ENCODE data around the gene CTNNA2. TPM values are rescaled to one million over a fixed set of nuclear protein-coding genes. Genes with fewer than 3 reads are reported as not detected.

Gene CTNNA2
- total RNA-seq, 1 experiment from 2014 or later = 5.5 TPM

DNA sequence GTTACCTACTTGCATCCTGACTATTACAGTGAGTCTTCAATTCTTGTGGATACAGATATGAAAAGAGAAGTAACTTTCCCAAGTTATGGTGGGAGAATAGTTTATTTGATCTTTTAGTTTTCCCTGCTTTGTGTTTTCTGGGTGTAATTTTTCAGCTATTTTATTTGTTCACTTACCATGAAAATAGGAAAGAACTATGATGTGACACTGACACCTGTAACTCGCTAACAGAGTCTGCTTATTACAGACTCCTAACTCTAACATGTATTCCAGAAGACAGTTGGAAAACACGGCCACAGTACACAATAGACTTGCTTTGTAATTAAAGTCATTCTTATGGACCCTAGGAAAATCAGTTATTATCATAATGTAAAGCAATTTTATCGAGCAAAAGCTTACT lies 468.5 kb downstream of the CTNNA2 start:
- H2BK120ac ChIP-seq (ENCODE audit: low read depth, low read length, poor library complexity, severe bottlenecking) = no peak overlapping the region
- no peak overlapping the region for H2AK5ac ChIP-seq (ENCODE audit: insufficient read length, low read length)
- H3K23me2 ChIP-seq (ENCODE audit: insufficient read length, low read depth, low read length, poor library complexity, severe bottlenecking) = no peaks in the 10 kb centered on the region
- no peak overlapping the region for H2BK5ac ChIP-seq (ENCODE audit: insufficient read length, low read length)
- Mint-ChIP-seq H3K4me1 (peaks cover 35 to 36% of the 10 kb centered on the region in 2 experiments), H3K9me3 (no peaks in the 10 kb centered on the region), H3K36me3 (ENCODE audit: insufficient read depth in 1 of 3, low read depth in 3 of 3) (no peaks in the 10 kb centered on the region), H3K27ac (no peak overlapping the region), H3K27me3 (ENCODE audit: low read depth) (no peaks in the 10 kb centered on the region), H3K4me3 (no peak overlapping the region)
- H4K5ac ChIP-seq (ENCODE audit: insufficient read length, low read depth, low read length) = no peak overlapping the region
- WGBS (ENCODE audit: extremely low coverage, insufficient read length, low lambda C conversion rate) = no CpG with 5 or more reads among the region's 3 CpGs
- H4K91ac ChIP-seq (ENCODE audit: insufficient read length, low read depth, low read length) = no peak overlapping the region
- no peaks in the 10 kb centered on the region for H4K20me1 ChIP-seq (ENCODE audit: control insufficient read depth, insufficient read depth, insufficient read length)
- no peak overlapping the region for H3K23ac ChIP-seq (ENCODE audit: insufficient read length, low read depth, low read length)
- no peak overlapping the region for H4K8ac ChIP-seq (replicated peaks; ENCODE audit: insufficient read length, low read depth, low read length)
- H3K79me1 ChIP-seq (ENCODE audit: insufficient read depth, low read depth, low read length, poor library complexity, severe bottlenecking) = no peaks in the 10 kb centered on the region
- no peak overlapping the region for H3K27ac ChIP-seq (ENCODE audit: insufficient read length, low read depth, low read length)
- H2BK12ac ChIP-seq (ENCODE audit: insufficient read length, low read depth, low read length) = no peak overlapping the region
- no peak overlapping the region for H3T11ph ChIP-seq (ENCODE audit: low read length)
- TF ChIP-seq CTCF (conservative IDR thresholded peaks at IDR 0.05) = no peak
- H3K14ac ChIP-seq (ENCODE audit: insufficient read depth, low read length) = no peak overlapping the region
- DNase-seq = no peak
- H3K9ac ChIP-seq (ENCODE audit: extremely low read depth, insufficient read length, low read length) = no peak overlapping the region
- no peak overlapping the region for H3K18ac ChIP-seq (ENCODE audit: insufficient read length, low read depth, low read length)
- no peak overlapping the region for H2AFZ ChIP-seq (ENCODE audit: low read length)
- H3K27me3 ChIP-seq (ENCODE audit: insufficient read depth, low read length) = no peaks in the 10 kb centered on the region
- H3K56ac ChIP-seq (ENCODE audit: insufficient read length, low read depth, low read length) = no peak overlapping the region
- H3K9me3 ChIP-seq (ENCODE audit: control insufficient read depth, low read depth, low read length) = no peaks in the 10 kb centered on the region
- no peak overlapping the region for H3K4ac ChIP-seq (ENCODE audit: low read depth, low read length)
- peaks cover 12% of the 10 kb centered on the region; the same call in 1 of the 2 replicates for H3K4me1 ChIP-seq (ENCODE audit: insufficient read depth, low read length)
- no peak overlapping the region for H2BK15ac ChIP-seq (ENCODE audit: low read depth, low read length)
- H3K4me2 ChIP-seq (ENCODE audit: insufficient read depth, insufficient read length, low read length) = no peak overlapping the region
- H3K79me2 ChIP-seq (ENCODE audit: insufficient read depth, low read length) = no peaks in the 10 kb centered on the region
- no peak overlapping the region for H2BK20ac ChIP-seq (ENCODE audit: low read depth, low read length, poor library complexity, severe bottlenecking)

All from H9 (cell line).